ENCODE results near the gene PHACTR1.
"Not testable (repeated sequence)": the region's sequence is repeated elsewhere in the genome, so short reads cannot be mapped to it uniquely, and the experiment has no call there.

PHACTR1 gene

DNA sequence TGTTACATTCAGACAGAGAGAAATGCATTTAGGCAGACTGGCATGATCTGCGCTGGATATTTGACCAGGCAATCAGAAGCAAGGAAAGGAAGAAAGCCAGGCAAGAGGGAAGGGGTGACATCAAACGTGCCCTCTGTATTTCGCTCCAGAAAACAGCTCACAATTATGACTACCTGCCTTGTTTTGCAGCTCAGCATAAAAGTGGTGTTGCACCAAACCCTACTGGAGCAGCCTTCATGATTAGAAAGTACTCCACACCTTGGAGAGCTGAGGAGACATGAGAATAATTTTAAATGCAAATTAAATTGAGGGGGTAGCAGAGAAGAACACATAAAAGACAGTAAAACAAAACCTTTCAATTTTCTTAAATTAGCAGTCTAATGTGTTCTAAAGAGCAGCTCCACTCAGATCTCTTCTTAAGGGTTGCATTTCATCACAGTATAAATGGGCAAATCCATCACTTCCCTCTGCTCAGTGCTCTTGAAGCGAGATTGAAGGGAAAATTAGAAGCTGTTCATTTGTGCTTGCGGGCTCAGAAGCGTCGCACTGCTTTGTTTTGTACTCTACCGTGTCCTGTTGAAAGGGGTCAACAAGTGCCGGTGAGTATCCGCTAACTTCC, at the start of gene PHACTR1:
TSS of gene PHACTR1 (plus strand) at position 470 of the 619 bp plus-strand sequence.
- no peak for DNase-seq

DNA sequence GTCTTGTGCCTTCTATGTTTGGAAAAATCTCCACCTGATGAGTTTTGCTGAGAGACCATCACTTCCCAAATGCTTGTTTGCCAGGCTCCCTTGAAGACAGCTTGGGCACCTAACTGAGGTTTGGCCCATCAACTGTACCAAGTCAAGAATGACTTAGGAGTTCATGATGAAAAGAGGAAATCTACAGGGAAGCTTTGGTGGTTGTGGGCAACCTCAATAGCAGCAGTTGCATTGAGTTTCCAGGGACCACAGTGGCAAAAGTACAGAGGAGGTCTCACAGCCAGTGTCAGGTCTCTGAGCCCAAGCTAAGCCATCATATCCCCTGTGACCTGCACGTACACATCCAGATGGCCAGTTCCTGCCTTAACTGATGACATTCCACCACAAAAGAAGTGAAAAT, 49.7 kb upstream of the PHACTR1 start:
- DNase-seq: no peak

DNA sequence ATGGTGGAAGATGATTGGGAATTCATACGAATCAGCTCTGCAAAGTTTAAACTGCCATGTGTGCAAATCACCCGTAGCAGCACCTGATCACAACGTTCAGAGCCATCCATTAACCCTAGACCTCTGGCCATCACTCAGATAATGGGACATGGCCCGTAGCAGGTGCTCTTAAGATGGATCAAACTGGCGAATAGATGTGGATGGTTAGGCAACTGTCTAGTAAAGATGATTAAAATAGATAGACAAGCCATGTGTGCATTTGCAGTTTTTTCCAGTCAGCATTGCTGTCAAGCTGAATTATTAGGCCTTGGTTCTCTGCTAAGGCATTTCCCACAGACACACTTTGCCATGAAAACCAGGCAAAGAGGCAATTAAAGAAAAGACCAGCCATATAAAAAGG, 40.6 kb upstream of the PHACTR1 start:
- no peak for DNase-seq

DNA sequence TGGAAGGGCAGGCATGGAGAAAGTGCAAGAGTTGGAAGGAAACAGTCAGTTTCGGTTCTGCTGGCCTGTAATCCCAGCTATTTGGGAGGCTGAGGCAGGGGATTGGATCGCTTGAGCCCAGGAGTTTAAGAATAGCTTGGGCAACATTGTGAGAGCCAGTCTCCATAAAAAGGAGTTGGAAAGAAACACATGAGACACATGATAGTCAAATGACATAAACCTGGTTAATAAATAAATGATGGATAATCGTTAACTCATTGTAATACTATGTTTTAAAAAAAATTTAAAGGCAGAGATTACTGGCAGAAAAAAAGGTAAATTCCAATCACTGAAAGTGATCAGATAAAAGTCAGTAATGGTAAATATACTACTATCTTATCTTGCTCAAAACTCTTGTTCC, 37.2 kb upstream of the PHACTR1 start:
- no peak for DNase-seq

GRCh38 chr6:12693122-12693521, 23.4 kb upstream of the PHACTR1 start:
- DNase-seq: no peak

DNA sequence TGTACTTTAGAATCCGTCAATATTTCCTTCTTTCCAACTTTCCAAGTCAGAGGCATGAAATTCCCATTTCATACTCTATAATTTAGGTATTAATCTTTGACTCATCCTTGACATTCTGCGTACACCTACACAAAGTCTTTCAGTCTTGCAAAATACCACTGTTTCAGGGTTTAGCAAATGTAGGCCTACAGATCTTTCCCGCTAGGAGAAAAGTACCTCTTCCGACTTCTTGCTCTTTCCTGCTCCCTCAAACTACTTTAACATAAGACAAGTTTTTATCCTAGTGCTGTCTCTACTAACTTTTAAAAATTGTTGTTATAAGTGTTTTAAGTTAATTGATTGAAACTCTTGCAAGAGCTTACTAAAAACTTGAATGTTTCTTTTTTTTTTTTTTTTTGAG, 18.3 kb upstream of the PHACTR1 start:
- DNase-seq: no peak

DNA sequence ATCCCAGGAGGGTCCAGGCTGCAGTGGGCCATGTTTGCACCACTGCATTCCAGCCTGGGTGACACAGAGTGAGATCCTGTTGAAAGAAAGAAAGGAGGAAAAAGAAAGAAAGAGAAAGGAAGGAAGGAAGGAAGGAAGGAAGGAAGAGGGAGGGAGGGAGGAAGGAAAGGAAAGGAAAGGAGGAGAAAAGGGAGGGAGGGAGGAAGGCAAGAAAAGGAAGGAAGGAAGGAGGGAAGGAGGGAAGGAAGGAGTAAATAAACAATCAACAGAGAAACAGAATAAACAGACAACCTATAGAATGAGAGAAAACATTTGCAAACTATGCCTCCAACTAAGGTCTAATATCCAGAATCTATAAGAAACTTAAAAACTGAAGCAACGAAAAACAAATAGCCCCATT, 11.6 kb upstream of the PHACTR1 start:
- DNase-seq: no peak

GRCh38 chr6:12709116-12709515, 7.5 kb upstream of the PHACTR1 start:
- DNase-seq: no peak

- no peak for DNase-seq
Observed at GRCh38 chr6:12709556-12710232, 6.9 kb upstream of the PHACTR1 start.

GRCh38 chr6:12710921-12711320, 5.6 kb upstream of the PHACTR1 start:
- no peak for DNase-seq

DNA sequence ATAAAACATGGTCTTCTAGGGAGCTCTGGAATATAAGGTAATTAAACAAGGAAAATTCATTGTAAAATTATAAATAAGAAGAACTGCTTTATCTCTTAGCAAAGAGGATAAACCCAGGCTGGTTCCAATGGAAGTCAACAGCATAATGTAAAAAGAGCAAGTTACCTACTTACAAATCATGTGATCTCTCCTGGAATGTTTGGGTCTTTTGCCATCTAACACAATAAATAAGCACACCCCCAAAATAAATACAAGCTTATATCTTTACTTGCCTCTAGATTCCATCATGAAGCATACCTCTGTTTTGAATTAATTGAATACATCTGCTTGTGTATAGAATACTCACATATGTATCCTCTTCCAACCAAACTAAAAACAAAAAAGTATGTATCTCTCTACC, 2.5 kb upstream of the PHACTR1 start:
- DNase-seq: no peak

DNA sequence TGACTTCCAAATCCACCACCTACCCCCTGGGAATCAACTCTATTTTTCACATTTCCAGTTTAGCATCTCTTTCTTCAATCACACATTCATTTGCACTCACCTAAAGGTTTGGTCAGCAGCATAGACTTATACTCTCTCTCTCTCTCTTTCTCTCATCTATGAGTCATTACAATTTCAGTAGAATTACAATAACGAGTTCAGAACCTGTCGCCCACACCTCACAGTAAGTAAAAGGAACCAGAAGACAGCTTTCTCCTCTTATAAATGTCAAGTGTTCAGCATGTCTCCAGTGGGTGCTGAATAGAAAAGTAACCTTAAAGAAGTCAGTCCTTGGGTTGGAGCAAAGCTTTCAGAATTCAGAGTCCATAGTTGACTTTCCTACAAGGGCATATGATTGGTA, 1.1 kb upstream of the PHACTR1 start:
- DNase-seq: no peak

- no peak for DNase-seq
Observed at GRCh38 chr6:12717356-12717755, 789 bp downstream of the PHACTR1 start.

GRCh38 chr6:12718015-12718414, 1.4 kb downstream of the PHACTR1 start:
- DNase-seq: no peak

DNA sequence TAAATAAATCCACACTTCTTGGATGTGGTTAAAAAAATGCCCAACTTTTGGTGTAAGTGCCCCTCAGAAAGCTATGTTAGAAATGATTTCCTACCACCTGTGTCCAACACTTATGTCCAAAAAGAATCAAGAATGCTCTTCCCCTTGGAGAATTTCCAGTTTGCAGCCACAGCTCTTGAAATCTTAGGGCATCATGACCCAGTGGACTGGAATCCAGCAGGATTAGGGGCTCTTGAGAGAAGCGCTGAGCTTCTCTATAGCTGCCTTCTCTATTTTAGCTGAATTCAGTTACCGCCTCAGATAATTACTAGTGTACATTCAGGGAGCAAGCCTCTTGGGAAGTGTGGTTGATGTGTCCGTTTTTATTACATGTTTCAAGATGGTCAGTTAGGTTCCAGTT, 2.5 kb downstream of the PHACTR1 start:
- no peak for DNase-seq

GRCh38 chr6:12720310-12720709, 3.7 kb downstream of the PHACTR1 start:
- DNase-seq: no peak

- no peak for DNase-seq
Observed at GRCh38 chr6:12725263-12725662, 8.7 kb downstream of the PHACTR1 start.

DNA sequence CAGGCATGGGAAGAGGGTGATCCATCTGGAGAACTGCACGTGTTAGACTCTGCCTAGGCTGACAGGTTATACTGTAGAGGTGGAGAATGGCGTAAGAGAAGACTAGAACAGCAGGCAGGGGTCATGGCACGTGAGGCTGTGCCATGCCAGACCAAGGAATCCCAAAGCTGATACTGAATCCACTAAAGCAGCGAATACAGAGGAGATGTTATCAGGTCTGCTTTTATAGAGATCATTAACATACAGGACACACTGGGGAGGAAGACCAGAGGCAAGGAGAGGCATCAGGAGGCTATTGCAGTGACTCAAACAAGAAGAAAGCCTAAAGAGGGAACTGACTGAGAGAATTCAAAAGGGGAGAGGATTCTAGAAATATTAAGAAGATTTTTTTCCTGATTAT, 12.9 kb downstream of the PHACTR1 start:
- DNase-seq: no peak

- DNase-seq: not testable (repeated sequence)
Observed at GRCh38 chr6:12730809-12731208, 14.2 kb downstream of the PHACTR1 start.

- DNase-seq: no peak
Observed at GRCh38 chr6:12733876-12734275, 17.3 kb downstream of the PHACTR1 start.

DNA sequence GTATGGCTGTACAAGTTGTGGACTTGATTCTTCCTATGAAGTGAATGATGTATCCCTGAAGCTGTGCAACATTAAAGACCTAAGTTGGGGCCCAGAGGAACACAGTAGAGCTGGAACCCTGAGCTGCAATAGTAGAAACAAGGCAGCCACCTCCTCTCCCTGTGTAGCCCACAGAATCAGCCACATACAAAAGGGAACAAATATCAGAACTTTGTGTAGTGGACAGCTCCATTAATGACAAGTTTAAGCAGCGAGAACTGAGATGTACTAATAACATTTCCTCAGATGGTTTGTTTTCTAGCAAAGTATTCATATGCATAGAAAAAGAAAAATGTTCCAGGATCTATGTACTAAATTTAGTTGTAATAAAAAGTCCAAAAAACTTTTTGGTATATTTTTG, 19.2 kb downstream of the PHACTR1 start:
- no peak for DNase-seq

GRCh38 chr6:12748411-12748810, 31.8 kb downstream of the PHACTR1 start:
- DNase-seq: no peak

- no peak for DNase-seq
Observed at GRCh38 chr6:12748815-12749521, 32.4 kb downstream of the PHACTR1 start.

Data from CD4-positive, alpha-beta T cell treated with Interleukin-17A for 1 hour (primary cell).